ENCODE measurements around the gene POLD4.

POLD4 gene

GRCh38 chr11:67314218-67314617 lies 39.1 kb downstream of the POLD4 start:
- no peak for DNase-seq

GRCh38 chr11:67313125-67313890 lies 40.0 kb downstream of the POLD4 start:
- DNase-seq, result no peak

- DNase-seq, result no peak
Measured at GRCh38 chr11:67312187-67313021, 40.9 kb downstream of the POLD4 start.

- DNase-seq, result no peak
Measured at GRCh38 chr11:67311556-67312082, 41.7 kb downstream of the POLD4 start.

GRCh38 chr11:67311051-67311555 lies 42.2 kb downstream of the POLD4 start:
- DNase-seq, result no peak

- no peak for DNase-seq
Measured at GRCh38 chr11:67310246-67311050, 42.9 kb downstream of the POLD4 start.

GRCh38 chr11:67309661-67310061 lies 43.7 kb downstream of the POLD4 start:
- DNase-seq, result no peak

- no peak for DNase-seq
Measured at GRCh38 chr11:67309166-67309565, 44.2 kb downstream of the POLD4 start.

- no peak for DNase-seq
Measured at GRCh38 chr11:67308031-67308866, 45.1 kb downstream of the POLD4 start.

GRCh38 chr11:67307545-67308001 lies 45.8 kb downstream of the POLD4 start:
- DNase-seq, result no peak

- no peak for DNase-seq
Measured at GRCh38 chr11:67306769-67307544, 46.4 kb downstream of the POLD4 start.

GRCh38 chr11:67304511-67305113 lies 48.7 kb downstream of the POLD4 start:
- peak; percentile 26 for DNase-seq

GRCh38 chr11:67303835-67304411 lies 49.4 kb downstream of the POLD4 start:
- DNase-seq, result peak; percentile 77

GRCh38 chr11:67303132-67303834 lies 50.1 kb downstream of the POLD4 start, which contains the start of gene SSH3:
SSH3 (plus strand) TSS chr11:67303530; CDS start chr11:67303626, 96 bp downstream.
- peak; percentile 96 for DNase-seq

- DNase-seq, result peak; percentile 89
Measured at GRCh38 chr11:67302571-67303131, 50.7 kb downstream of the POLD4 start.

- DNase-seq, result peak; percentile 87
Measured at GRCh38 chr11:67301951-67302516, 51.3 kb downstream of the POLD4 start.

- DNase-seq, result no peak
Measured at GRCh38 chr11:67301313-67301921, 51.9 kb downstream of the POLD4 start.
